ENCODE results near the gene CR1L. TPM values are rescaled to one million over a fixed set of nuclear protein-coding genes. Genes with fewer than 3 reads are reported as not detected.
"Not testable (repeated sequence)": the region's sequence is repeated elsewhere in the genome, so short reads cannot be mapped to it uniquely, and the experiment has no call there.

Gene CR1L
- total RNA-seq, 2 donors from 2014 or later = not detected

GRCh38 chr1:207738158-207738659 is 93.3 kb downstream of the CR1L start:
- H3K4me1 ChIP-seq; H3K27me3 ChIP-seq; intact Hi-C loops (cut with DNase I); H3K9me3 ChIP-seq; H3K4me3 ChIP-seq; H3K36me3 ChIP-seq (replicated peaks in 1 of 2; ENCODE audit: insufficient read depth in 1 of 2, low read depth in 2 of 2); DNase-seq: not testable (repeated sequence)
- ATAC-seq = peak; percentile 38
- peak overlapping the region in 2 of 4 donors; percentile 34 to 38 for H3K27ac ChIP-seq
- 25 to 31% methylated on average over 6 of the region's 6 CpGs for WGBS, 2 donors

GRCh38 chr1:207740207-207740606 is 95.3 kb downstream of the CR1L start:
- peaks cover 10% of the 10 kb centered on the region for H3K4me1 ChIP-seq
- DNase-seq (no peak), ATAC-seq (no peak)
- TF ChIP-seq POLR2A (IDR thresholded peaks at IDR 0.05) = no peak
- TF ChIP-seq, protein P1, sequence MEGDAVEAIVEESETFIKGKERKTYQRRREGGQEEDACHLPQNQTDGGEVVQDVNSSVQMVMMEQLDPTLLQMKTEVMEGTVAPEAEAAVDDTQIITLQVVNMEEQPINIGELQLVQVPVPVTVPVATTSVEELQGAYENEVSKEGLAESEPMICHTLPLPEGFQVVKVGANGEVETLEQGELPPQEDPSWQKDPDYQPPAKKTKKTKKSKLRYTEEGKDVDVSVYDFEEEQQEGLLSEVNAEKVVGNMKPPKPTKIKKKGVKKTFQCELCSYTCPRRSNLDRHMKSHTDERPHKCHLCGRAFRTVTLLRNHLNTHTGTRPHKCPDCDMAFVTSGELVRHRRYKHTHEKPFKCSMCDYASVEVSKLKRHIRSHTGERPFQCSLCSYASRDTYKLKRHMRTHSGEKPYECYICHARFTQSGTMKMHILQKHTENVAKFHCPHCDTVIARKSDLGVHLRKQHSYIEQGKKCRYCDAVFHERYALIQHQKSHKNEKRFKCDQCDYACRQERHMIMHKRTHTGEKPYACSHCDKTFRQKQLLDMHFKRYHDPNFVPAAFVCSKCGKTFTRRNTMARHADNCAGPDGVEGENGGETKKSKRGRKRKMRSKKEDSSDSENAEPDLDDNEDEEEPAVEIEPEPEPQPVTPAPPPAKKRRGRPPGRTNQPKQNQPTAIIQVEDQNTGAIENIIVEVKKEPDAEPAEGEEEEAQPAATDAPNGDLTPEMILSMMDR (IDR thresholded peaks at IDR 0.05) = no peak
- H3K27me3 ChIP-seq = no peaks in the 10 kb centered on the region
- WGBS, 2 donors = 82 to 83% methylated on average over 2 of the region's 2 CpGs
- H3K9me3 ChIP-seq = no peaks in the 10 kb centered on the region
- intact Hi-C loops (cut with DNase I) = no loop called here
- H3K4me3 ChIP-seq = no peak overlapping the region
- H3K27ac ChIP-seq = no peak overlapping the region
- no peaks in the 10 kb centered on the region for H3K36me3 ChIP-seq (replicated peaks in 1 of 2; ENCODE audit: insufficient read depth in 1 of 2, low read depth in 2 of 2)

DNA sequence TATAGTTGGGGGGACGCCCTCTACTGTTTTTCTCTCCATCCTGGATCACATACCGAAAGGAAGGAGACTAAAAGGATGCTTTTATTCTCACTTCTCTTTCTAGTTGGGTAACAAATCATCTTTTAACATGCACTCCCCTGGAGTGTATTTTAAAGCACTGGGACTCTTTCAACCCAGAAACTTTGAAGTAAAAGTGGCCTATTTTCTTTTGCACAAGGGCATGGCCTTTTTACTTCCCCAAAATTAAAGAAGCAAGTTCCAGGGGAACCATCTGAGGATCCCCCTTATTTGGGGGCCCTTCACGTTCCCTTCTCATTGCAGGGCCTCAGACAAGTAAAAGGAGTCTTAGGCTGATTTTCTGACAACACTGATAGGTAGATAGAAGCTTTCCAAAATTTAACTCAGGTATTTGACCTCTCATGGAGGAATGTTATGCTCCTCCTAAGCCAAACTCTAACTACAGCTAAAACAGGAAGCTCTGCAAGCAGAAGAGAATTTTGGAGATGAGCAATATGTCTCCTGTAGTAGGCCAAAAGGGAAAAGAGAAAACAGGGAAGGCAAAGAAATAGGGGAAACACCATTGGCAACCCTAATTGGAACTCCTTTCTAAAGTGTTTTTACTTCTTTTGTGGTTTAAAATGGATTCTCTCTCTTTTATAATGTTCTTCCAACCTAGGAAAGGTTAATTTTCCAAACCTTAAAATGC is 98.1 kb downstream of the CR1L start:
- TF ChIP-seq, protein P1 (IDR thresholded peaks at IDR 0.05) = no peak
- TF ChIP-seq POLR2A (IDR thresholded peaks at IDR 0.05) = no peak
- Histone ChIP-seq H3K4me3 (no peak overlapping the region), H3K36me3 (replicated peaks in 1 of 2; ENCODE audit: insufficient read depth in 1 of 2, low read depth in 2 of 2) (no peaks in the 10 kb centered on the region), H3K4me1 (peaks cover 5% of the 10 kb centered on the region), H3K27me3 (no peaks in the 10 kb centered on the region), H3K27ac (no peak overlapping the region), H3K9me3 (no peaks in the 10 kb centered on the region)
- no peak for ATAC-seq
- no peak for DNase-seq
- intact Hi-C loops (cut with DNase I) = no loop called here
- WGBS, 2 donors = 89 to 90% methylated on average over 3 of the region's 3 CpGs

DNA sequence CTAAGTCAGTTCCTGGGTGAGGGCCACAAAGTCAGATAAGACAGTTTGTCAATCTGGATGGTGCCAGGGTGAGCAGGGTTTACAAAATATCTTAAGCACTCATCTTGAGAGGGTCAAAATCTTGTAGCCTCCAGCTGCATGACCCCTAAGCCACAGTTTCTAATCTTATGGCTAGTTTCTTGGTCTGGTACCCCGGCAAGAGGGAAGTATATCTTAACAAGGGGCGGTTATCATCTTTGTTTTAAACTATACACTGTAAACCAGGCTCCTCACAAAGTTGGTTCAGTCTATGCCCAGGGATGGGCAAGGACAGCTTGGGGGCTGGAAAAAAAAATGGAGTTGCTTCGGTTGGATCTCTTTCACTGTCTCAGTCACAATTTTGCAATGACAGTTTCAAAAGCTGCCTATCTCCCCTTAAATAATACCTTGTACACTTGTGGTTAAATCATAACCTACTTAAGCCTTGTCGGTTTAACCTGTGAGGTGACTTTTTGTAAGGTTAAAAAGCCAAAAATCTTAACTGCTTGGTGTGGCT is 99.1 kb downstream of the CR1L start:
- DNase-seq (no peak), ATAC-seq (no peak)
- intact Hi-C loops (cut with DNase I) = no loop called here
- WGBS, 2 donors = 85 to 99% methylated on average over 4 of the region's 4 CpGs
- Histone ChIP-seq H3K4me1 (peaks cover 11% of the 10 kb centered on the region), H3K27me3 (no peaks in the 10 kb centered on the region), H3K36me3 (replicated peaks in 1 of 2; ENCODE audit: insufficient read depth in 1 of 2, low read depth in 2 of 2) (no peaks in the 10 kb centered on the region), H3K9me3 (no peaks in the 10 kb centered on the region), H3K27ac (no peak overlapping the region), H3K4me3 (no peak overlapping the region)
- TF ChIP-seq, protein P1 (IDR thresholded peaks at IDR 0.05) = no peak
- no peak for TF ChIP-seq POLR2A (IDR thresholded peaks at IDR 0.05)

- peaks cover 20% of the 10 kb centered on the region for H3K4me1 ChIP-seq
- DNase-seq (no peak), ATAC-seq (no peak)
- TF ChIP-seq, protein P1 (IDR thresholded peaks at IDR 0.05) = no peak
- no peak for TF ChIP-seq POLR2A (IDR thresholded peaks at IDR 0.05)
- intact Hi-C loops (cut with DNase I) = no loop called here
- no peaks in the 10 kb centered on the region for H3K9me3 ChIP-seq
- H3K4me3 ChIP-seq = no peak overlapping the region
- H3K36me3 ChIP-seq (replicated peaks in 1 of 2; ENCODE audit: insufficient read depth in 1 of 2, low read depth in 2 of 2) = no peaks in the 10 kb centered on the region
- WGBS, 2 donors = 64 to 85% methylated on average over 1 of the region's 1 CpG
- H3K27me3 ChIP-seq = no peaks in the 10 kb centered on the region
- H3K27ac ChIP-seq = no peak overlapping the region
These were observed 100.4 kb downstream of the CR1L start for GRCh38 chr1:207745285-207745684.
